Suprapubic skin (tissue), 4 donors: Measurements from ENCODE around the gene CST6.

Experiments used
- EP300 ChIP-seq: sonication (generic); formaldehyde crosslinking; IDR thresholded peaks from one replicate; pipeline ENCODE4 v1.6.1; 2017; ENCODE audit warnings: antibody characterized with exemption
- POLR2A ChIP-seq, 2 donors: fragments of 450-650 bp; IDR thresholded peaks; one replicate each; pipeline ENCODE4 v1.6.1; 2017; ENCODE audit warnings: antibody characterized with exemption in 2 of 2, mild to moderate bottlenecking in 2 of 2, moderate library complexity in 2 of 2
- POLR2AphosphoS5 ChIP-seq, 3 donors: sonication (generic); formaldehyde crosslinking; IDR thresholded peaks; one replicate each; pipeline ENCODE4 v1.6.1; 2017; ENCODE audit warnings: antibody characterized with exemption in 3 of 3
- TF ChIP-seq, protein P1 (sequence below), 2 donors: fragments of 200-600 bp in 1 of 2; fragments of 450-650 bp in 1 of 2; sonication (generic) in 1 of 2; IDR thresholded peaks; one replicate each; pipeline ENCODE4 v1.5.1; 2016 to 2019; ENCODE audit warnings: antibody characterized with exemption in 2 of 2, mild to moderate bottlenecking in 1 of 2, moderate library complexity in 1 of 2

GRCh38 chr11:66062408-66062807 lies 50.6 kb downstream of the CST6 start:
- TF ChIP-seq, protein P1, sequence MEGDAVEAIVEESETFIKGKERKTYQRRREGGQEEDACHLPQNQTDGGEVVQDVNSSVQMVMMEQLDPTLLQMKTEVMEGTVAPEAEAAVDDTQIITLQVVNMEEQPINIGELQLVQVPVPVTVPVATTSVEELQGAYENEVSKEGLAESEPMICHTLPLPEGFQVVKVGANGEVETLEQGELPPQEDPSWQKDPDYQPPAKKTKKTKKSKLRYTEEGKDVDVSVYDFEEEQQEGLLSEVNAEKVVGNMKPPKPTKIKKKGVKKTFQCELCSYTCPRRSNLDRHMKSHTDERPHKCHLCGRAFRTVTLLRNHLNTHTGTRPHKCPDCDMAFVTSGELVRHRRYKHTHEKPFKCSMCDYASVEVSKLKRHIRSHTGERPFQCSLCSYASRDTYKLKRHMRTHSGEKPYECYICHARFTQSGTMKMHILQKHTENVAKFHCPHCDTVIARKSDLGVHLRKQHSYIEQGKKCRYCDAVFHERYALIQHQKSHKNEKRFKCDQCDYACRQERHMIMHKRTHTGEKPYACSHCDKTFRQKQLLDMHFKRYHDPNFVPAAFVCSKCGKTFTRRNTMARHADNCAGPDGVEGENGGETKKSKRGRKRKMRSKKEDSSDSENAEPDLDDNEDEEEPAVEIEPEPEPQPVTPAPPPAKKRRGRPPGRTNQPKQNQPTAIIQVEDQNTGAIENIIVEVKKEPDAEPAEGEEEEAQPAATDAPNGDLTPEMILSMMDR (IDR thresholded peaks at IDR 0.05) = no peak
- TF ChIP-seq POLR2A (IDR thresholded peaks at IDR 0.05) (no peak), POLR2AphosphoS5 (IDR thresholded peaks at IDR 0.05) (no peak), EP300 (no peak)
